Breast epithelium (tissue), 3 donors: Measurements from ENCODE around the gene JDP2.

Experiments used
- CTCF ChIP-seq, 3 donors: fragments of 450-650 bp; IDR thresholded peaks; one replicate each; pipeline ENCODE4 v1.5.1; 2016 to 2017; ENCODE audit warnings: antibody characterized with exemption in 3 of 3, mild to moderate bottlenecking in 3 of 3, moderate library complexity in 3 of 3
- POLR2A ChIP-seq: fragments of 450-650 bp; IDR thresholded peaks from one replicate; pipeline ENCODE4 v1.6.1; 2016; ENCODE audit warnings: antibody characterized with exemption, mild to moderate bottlenecking, moderate library complexity
- POLR2AphosphoS5 ChIP-seq, 3 donors: sonication (generic); formaldehyde crosslinking; IDR thresholded peaks; one replicate each; pipeline ENCODE4 v1.6.1; 2017; ENCODE audit warnings: antibody characterized with exemption in 3 of 3

- TF ChIP-seq CTCF (IDR thresholded peaks at IDR 0.05) = no peak
- no peak for TF ChIP-seq POLR2A
- TF ChIP-seq POLR2AphosphoS5 (IDR thresholded peaks at IDR 0.05) = no peak
Measured at GRCh38 chr14:75456069-75456996, 28.5 kb downstream of the JDP2 start.
